ENCODE measurements around the gene INPP5B. TPM values are rescaled to one million over a fixed set of nuclear protein-coding genes. Genes with fewer than 3 reads are reported as not detected.

INPP5B gene
- total and polyA plus RNA-seq, 2 donors (not counting 1 experiment from before 2014, with no cell fraction given), result 23.6 to 55.0 TPM

- H2AFZ ChIP-seq (ENCODE audit: low read length), result no peak overlapping the region
- H3K4me3 ChIP-seq (replicated peaks in 1 of 4; ENCODE audit: control extremely low read depth in 1 of 4, insufficient read depth in 1 of 4, low read depth in 3 of 4, low read length in 4 of 4), result no peak overlapping the region
- H3K4me1 ChIP-seq (ENCODE audit: control insufficient read depth, extremely low read depth, insufficient read depth, low read length), result no peaks in the 10 kb centered on the region
- H3K27me3 ChIP-seq (ENCODE audit: control insufficient read depth, insufficient read depth, low read length), result no peaks in the 10 kb centered on the region
- no peak overlapping the region for H3K4me2 ChIP-seq (ENCODE audit: extremely low read depth, insufficient read depth, low read length)
- no peak for DNase-seq (ENCODE audit: low read depth in 2 of 2)
- H3K9ac ChIP-seq (ENCODE audit: insufficient read depth, low read length), result no peak overlapping the region
- H3K36me3 ChIP-seq (ENCODE audit: control insufficient read depth, insufficient read depth, low read length), result peaks cover 2% of the 10 kb centered on the region
- no peak overlapping the region for H3K27ac ChIP-seq (ENCODE audit: insufficient read depth, low read length)
- H3K79me2 ChIP-seq (ENCODE audit: control insufficient read depth, insufficient read depth, low read length), result no peaks in the 10 kb centered on the region
- TF ChIP-seq, protein P1, sequence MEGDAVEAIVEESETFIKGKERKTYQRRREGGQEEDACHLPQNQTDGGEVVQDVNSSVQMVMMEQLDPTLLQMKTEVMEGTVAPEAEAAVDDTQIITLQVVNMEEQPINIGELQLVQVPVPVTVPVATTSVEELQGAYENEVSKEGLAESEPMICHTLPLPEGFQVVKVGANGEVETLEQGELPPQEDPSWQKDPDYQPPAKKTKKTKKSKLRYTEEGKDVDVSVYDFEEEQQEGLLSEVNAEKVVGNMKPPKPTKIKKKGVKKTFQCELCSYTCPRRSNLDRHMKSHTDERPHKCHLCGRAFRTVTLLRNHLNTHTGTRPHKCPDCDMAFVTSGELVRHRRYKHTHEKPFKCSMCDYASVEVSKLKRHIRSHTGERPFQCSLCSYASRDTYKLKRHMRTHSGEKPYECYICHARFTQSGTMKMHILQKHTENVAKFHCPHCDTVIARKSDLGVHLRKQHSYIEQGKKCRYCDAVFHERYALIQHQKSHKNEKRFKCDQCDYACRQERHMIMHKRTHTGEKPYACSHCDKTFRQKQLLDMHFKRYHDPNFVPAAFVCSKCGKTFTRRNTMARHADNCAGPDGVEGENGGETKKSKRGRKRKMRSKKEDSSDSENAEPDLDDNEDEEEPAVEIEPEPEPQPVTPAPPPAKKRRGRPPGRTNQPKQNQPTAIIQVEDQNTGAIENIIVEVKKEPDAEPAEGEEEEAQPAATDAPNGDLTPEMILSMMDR (conservative IDR thresholded peaks at IDR 0.05 in 1 of 2, IDR thresholded peaks at IDR 0.05 in 1 of 2; ENCODE audit: low read depth in 1 of 2, low read length in 2 of 2), result no peak
- TF ChIP-seq EZH2 (IDR thresholded peaks at IDR 0.05; ENCODE audit: low read length, missing control alignments), result no peak
- H3K9me3 ChIP-seq (ENCODE audit: control insufficient read depth, insufficient read depth, low read depth, low read length), result no peaks in the 10 kb centered on the region
- H4K20me1 ChIP-seq (ENCODE audit: control insufficient read depth, extremely low read depth, insufficient read depth, low read length), result no peaks in the 10 kb centered on the region
Observed at GRCh38 chr1:37923551-37923889, 23.3 kb downstream of the INPP5B start.

DNA sequence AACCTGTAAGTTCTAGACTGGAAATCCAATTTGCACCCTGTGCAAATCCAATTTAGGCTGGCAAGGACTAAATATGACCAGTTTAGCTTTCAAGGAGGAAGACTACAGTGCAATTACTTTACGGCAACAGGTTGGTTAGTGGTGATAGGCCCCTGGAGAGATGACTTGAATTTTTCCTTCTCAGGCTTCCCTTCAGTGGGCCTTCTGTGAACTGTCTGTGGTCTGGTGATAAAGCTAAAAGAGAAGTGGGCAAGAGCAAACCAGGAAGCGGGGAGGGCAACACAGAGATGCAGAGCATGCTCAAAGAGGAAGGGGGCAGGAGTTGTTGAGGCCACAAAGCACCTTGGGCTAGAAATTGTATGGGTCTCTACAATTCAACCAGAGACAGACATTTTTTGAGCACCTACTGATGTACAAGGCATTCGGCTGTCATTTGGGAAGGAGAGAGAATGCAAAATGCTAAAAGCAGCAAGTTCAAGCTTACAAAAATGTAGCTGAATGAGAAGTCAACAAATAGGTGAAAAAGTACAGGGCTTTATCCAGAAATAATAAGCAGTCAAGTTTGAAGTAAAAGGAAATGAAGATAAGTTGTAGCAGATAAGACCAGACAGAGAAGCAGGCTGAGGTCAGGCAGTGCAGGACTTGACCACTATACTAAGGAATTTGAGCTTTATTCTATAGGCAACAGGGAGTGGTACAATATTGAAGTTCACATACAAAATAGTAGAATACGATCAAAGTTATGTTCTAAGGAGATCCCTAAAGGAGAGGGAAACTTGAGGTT is 23.9 kb downstream of the INPP5B start:
- H3K36me3 ChIP-seq (ENCODE audit: control insufficient read depth, insufficient read depth, low read length), result peaks cover 2% of the 10 kb centered on the region
- no peaks in the 10 kb centered on the region for H3K9me3 ChIP-seq (ENCODE audit: control insufficient read depth, insufficient read depth, low read depth, low read length)
- H3K27ac ChIP-seq (ENCODE audit: insufficient read depth, low read length), result no peak overlapping the region
- H3K9ac ChIP-seq (ENCODE audit: insufficient read depth, low read length), result no peak overlapping the region
- H4K20me1 ChIP-seq (ENCODE audit: control insufficient read depth, extremely low read depth, insufficient read depth, low read length), result no peaks in the 10 kb centered on the region
- no peak overlapping the region for H3K4me2 ChIP-seq (ENCODE audit: extremely low read depth, insufficient read depth, low read length)
- no peak for DNase-seq (ENCODE audit: low read depth in 2 of 2)
- H3K79me2 ChIP-seq (ENCODE audit: control insufficient read depth, insufficient read depth, low read length), result no peaks in the 10 kb centered on the region
- no peaks in the 10 kb centered on the region for H3K27me3 ChIP-seq (ENCODE audit: control insufficient read depth, insufficient read depth, low read length)
- no peak overlapping the region for H3K4me3 ChIP-seq (replicated peaks in 1 of 4; ENCODE audit: control extremely low read depth in 1 of 4, insufficient read depth in 1 of 4, low read depth in 3 of 4, low read length in 4 of 4)
- no peak for TF ChIP-seq EZH2 (IDR thresholded peaks at IDR 0.05; ENCODE audit: low read length, missing control alignments)
- TF ChIP-seq, protein P1 (conservative IDR thresholded peaks at IDR 0.05 in 1 of 2, IDR thresholded peaks at IDR 0.05 in 1 of 2; ENCODE audit: low read depth in 1 of 2, low read length in 2 of 2), result no peak
- no peaks in the 10 kb centered on the region for H3K4me1 ChIP-seq (ENCODE audit: control insufficient read depth, extremely low read depth, insufficient read depth, low read length)
- no peak overlapping the region for H2AFZ ChIP-seq (ENCODE audit: low read length)

- H2AFZ ChIP-seq (ENCODE audit: low read length), result no peak overlapping the region
- peak in 1 of 2 donors; percentile 15 for DNase-seq (ENCODE audit: low read depth in 2 of 2)
- no peak for TF ChIP-seq EZH2 (IDR thresholded peaks at IDR 0.05; ENCODE audit: low read length, missing control alignments)
- TF ChIP-seq, protein P1 (conservative IDR thresholded peaks at IDR 0.05 in 1 of 2, IDR thresholded peaks at IDR 0.05 in 1 of 2; ENCODE audit: low read depth in 1 of 2, low read length in 2 of 2), result peak; percentile 34 to 48
- peaks cover 2% of the 10 kb centered on the region for H3K36me3 ChIP-seq (ENCODE audit: control insufficient read depth, insufficient read depth, low read length)
- H3K4me2 ChIP-seq (ENCODE audit: extremely low read depth, insufficient read depth, low read length), result no peak overlapping the region
- H3K4me1 ChIP-seq (ENCODE audit: control insufficient read depth, extremely low read depth, insufficient read depth, low read length), result no peaks in the 10 kb centered on the region
- H3K27ac ChIP-seq (ENCODE audit: insufficient read depth, low read length), result no peak overlapping the region
- no peaks in the 10 kb centered on the region for H3K27me3 ChIP-seq (ENCODE audit: control insufficient read depth, insufficient read depth, low read length)
- no peaks in the 10 kb centered on the region for H3K9me3 ChIP-seq (ENCODE audit: control insufficient read depth, insufficient read depth, low read depth, low read length)
- H3K4me3 ChIP-seq (replicated peaks in 1 of 4; ENCODE audit: control extremely low read depth in 1 of 4, insufficient read depth in 1 of 4, low read depth in 3 of 4, low read length in 4 of 4), result no peak overlapping the region
- H3K79me2 ChIP-seq (ENCODE audit: control insufficient read depth, insufficient read depth, low read length), result no peaks in the 10 kb centered on the region
- no peaks in the 10 kb centered on the region for H4K20me1 ChIP-seq (ENCODE audit: control insufficient read depth, extremely low read depth, insufficient read depth, low read length)
- H3K9ac ChIP-seq (ENCODE audit: insufficient read depth, low read length), result no peak overlapping the region
Observed at GRCh38 chr1:37919277-37919676, 27.6 kb downstream of the INPP5B start.
